Thoracic aorta (tissue), 2 donors: ENCODE data around the gene TMED4. TPM values are rescaled to one million over a fixed set of nuclear protein-coding genes. Genes with fewer than 3 reads are reported as not detected.

Source experiments
- ATAC-seq: fragments of 150-250 bp; one replicate; pipeline ENCODE4 v1.8.0; 2017; ENCODE audit warnings: low read depth; ENCODE audit not compliant: insufficient number of reproducible peaks, low FRiP score
- DNase-seq: peaks from one replicate; pipeline ENCODE4 v3.0.0-alpha.2; 2020; ENCODE audit warnings: low spot score
- H3K27ac ChIP-seq, 2 donors: fragments of 200-600 bp; sonication (generic); 1 replicate in 1 of 2; 2 replicates in 1 of 2; pipeline ENCODE4 v1.5.1; 2016; ENCODE audit warnings: mild to moderate bottlenecking in 2 of 2, moderate library complexity in 2 of 2
- H3K27me3 ChIP-seq: fragments of 200-600 bp; sonication (generic); replicated peaks from 2 replicates; pipeline ENCODE4 v1.6.0; 2016; ENCODE audit warnings: mild to moderate bottlenecking; ENCODE audit not compliant: insufficient read depth
- H3K36me3 ChIP-seq: fragments of 200-600 bp; sonication (generic); one replicate; pipeline ENCODE4 v1.5.1; 2016
- H3K4me1 ChIP-seq, 2 donors: fragments of 200-600 bp; sonication (generic); 1 replicate in 1 of 2; 2 replicates in 1 of 2; pipeline versions ENCODE4 v1.5.1 to v1.6.0; 2016; ENCODE audit warnings: low read depth in 2 of 2, mild to moderate bottlenecking in 1 of 2; ENCODE audit not compliant: control insufficient read depth in 1 of 2
- H3K4me3 ChIP-seq: fragments of 200-600 bp; sonication (generic); 2 replicates; pipeline ENCODE4 v1.5.1; 2016; ENCODE audit warnings: mild to moderate bottlenecking
- H3K9me3 ChIP-seq: fragments of 200-600 bp; sonication (generic); 2 replicates; pipeline ENCODE4 v1.5.1; 2016
- CTCF ChIP-seq: fragments of 200-600 bp; sonication (generic); IDR thresholded peaks from one replicate; pipeline ENCODE4 v1.5.1; 2019; ENCODE audit warnings: antibody characterized with exemption
- total RNA-seq, 2 donors: library from RNA; depleted of rRNA; stranded (reverse); fragments of >200 nt; gene quantifications; one replicate each; pipeline versions ENCODE4 v1.1.0 to v1.2.3, GENCODE V29; 2016

Gene TMED4
- total RNA-seq, 2 donors from 2014 or later, result 88.2 to 187 TPM

GRCh38 chr7:44539669-44540506 lies 42.1 kb downstream of the TMED4 start:
- no peak for ATAC-seq
- H3K4me3 ChIP-seq, result no peak overlapping the region
- H3K36me3 ChIP-seq, result no peaks in the 10 kb centered on the region
- no peak for DNase-seq
- H3K27ac ChIP-seq, result no peak overlapping the region
- TF ChIP-seq CTCF, result no peak
- H3K9me3 ChIP-seq, result no peaks in the 10 kb centered on the region
- H3K27me3 ChIP-seq, result no peaks in the 10 kb centered on the region
- H3K4me1 ChIP-seq, result no peaks in the 10 kb centered on the region

- no peak for DNase-seq
- H3K27me3 ChIP-seq, result no peaks in the 10 kb centered on the region
- no peaks in the 10 kb centered on the region for H3K4me1 ChIP-seq
- H3K4me3 ChIP-seq, result no peak overlapping the region
- H3K36me3 ChIP-seq, result no peaks in the 10 kb centered on the region
- H3K27ac ChIP-seq, result no peak overlapping the region
- ATAC-seq, result no peak
- TF ChIP-seq CTCF, result no peak
- no peaks in the 10 kb centered on the region for H3K9me3 ChIP-seq
These were observed 43.0 kb downstream of the TMED4 start for GRCh38 chr7:44538798-44539668.

GRCh38 chr7:44538093-44538797 lies 43.8 kb downstream of the TMED4 start:
- Histone ChIP-seq H3K4me1 (no peaks in the 10 kb centered on the region), H3K4me3 (no peak overlapping the region), H3K27ac (no peak overlapping the region), H3K36me3 (no peaks in the 10 kb centered on the region), H3K27me3 (no peaks in the 10 kb centered on the region), H3K9me3 (no peaks in the 10 kb centered on the region)
- TF ChIP-seq CTCF, result no peak
- no peak for DNase-seq
- no peak for ATAC-seq

- ATAC-seq (no peak), DNase-seq (no peak)
- H3K36me3 ChIP-seq, result no peaks in the 10 kb centered on the region
- H3K4me1 ChIP-seq, result no peaks in the 10 kb centered on the region
- no peak overlapping the region for H3K27ac ChIP-seq
- no peaks in the 10 kb centered on the region for H3K9me3 ChIP-seq
- no peaks in the 10 kb centered on the region for H3K27me3 ChIP-seq
- no peak overlapping the region for H3K4me3 ChIP-seq
- no peak for TF ChIP-seq CTCF
These were observed 44.6 kb downstream of the TMED4 start for GRCh38 chr7:44537442-44537841.

- Histone ChIP-seq H3K27me3 (no peaks in the 10 kb centered on the region), H3K36me3 (no peaks in the 10 kb centered on the region), H3K4me1 (no peaks in the 10 kb centered on the region), H3K27ac (no peak overlapping the region), H3K4me3 (no peak overlapping the region), H3K9me3 (no peaks in the 10 kb centered on the region)
- TF ChIP-seq CTCF, result no peak
- no peak for ATAC-seq
- no peak for DNase-seq
These were observed 45.9 kb downstream of the TMED4 start for GRCh38 chr7:44536090-44536489.
